Upper lobe of left lung (tissue), 4 donors: Measurements from ENCODE around the gene ITGA1.

ENCODE experiments used
- CTCF ChIP-seq, 6 experiments: fragments of 450-650 bp in 4 of 6; fragments of 200-600 bp in 2 of 6; sonication (generic) in 2 of 6; IDR thresholded peaks; one replicate each; pipeline ENCODE4 v1.5.1; 2016 to 2019; ENCODE audit warnings: antibody characterized with exemption in 6 of 6
- POLR2A ChIP-seq, 4 donors: fragments of 450-650 bp; IDR thresholded peaks; one replicate each; pipeline ENCODE4 v1.5.1; 2016 to 2017; ENCODE audit warnings: antibody characterized with exemption in 4 of 4, mild to moderate bottlenecking in 2 of 4

DNA sequence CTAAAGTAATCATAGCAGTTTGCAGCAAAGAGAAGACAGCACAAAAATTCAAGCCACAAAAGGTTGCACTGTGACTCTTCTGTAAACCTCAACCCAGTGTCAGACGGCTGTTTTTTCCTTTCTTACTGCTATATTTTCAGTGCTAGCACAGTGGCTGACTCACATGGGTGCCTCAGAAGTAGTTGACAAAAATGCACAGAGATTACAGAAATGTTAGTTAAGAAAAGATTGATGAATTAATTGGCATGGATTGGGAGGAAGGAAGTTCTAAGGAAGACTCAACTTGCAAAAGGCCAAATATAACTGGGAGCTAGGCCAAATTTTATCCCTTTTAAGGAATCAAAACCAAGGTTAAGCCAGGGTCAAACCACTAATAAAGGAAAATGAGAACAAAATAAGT is 43.7 kb upstream of the ITGA1 start:
- TF ChIP-seq POLR2A (IDR thresholded peaks at IDR 0.05) (no peak), CTCF (IDR thresholded peaks at IDR 0.05) (no peak)
